ENCODE results near the gene TEX30.

Gene TEX30

DNA sequence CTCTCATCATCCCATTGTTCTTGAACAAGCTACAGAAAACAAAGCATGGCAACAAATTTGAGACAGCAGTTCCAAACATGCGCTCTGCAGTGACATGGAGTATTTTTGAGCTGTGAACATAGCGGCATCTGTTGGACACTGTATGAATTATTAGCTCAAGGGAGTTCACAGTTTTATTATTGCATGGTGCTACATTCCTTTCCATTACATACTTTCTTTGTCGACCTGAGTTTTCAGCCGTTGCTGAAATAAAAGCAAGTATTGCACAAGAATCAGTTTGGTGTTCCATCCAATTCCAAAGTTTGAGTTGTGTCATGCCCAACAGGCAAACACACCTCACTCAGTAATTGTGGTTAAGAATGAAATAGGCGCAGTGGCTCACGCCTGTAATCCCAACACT lies 48.7 kb downstream of the TEX30 start:
- TF ChIP-seq SPI1 (IDR thresholded peaks at IDR 0.05; ENCODE audit: borderline replicate concordance, low read depth) = no peak
- TF ChIP-seq, protein P1, sequence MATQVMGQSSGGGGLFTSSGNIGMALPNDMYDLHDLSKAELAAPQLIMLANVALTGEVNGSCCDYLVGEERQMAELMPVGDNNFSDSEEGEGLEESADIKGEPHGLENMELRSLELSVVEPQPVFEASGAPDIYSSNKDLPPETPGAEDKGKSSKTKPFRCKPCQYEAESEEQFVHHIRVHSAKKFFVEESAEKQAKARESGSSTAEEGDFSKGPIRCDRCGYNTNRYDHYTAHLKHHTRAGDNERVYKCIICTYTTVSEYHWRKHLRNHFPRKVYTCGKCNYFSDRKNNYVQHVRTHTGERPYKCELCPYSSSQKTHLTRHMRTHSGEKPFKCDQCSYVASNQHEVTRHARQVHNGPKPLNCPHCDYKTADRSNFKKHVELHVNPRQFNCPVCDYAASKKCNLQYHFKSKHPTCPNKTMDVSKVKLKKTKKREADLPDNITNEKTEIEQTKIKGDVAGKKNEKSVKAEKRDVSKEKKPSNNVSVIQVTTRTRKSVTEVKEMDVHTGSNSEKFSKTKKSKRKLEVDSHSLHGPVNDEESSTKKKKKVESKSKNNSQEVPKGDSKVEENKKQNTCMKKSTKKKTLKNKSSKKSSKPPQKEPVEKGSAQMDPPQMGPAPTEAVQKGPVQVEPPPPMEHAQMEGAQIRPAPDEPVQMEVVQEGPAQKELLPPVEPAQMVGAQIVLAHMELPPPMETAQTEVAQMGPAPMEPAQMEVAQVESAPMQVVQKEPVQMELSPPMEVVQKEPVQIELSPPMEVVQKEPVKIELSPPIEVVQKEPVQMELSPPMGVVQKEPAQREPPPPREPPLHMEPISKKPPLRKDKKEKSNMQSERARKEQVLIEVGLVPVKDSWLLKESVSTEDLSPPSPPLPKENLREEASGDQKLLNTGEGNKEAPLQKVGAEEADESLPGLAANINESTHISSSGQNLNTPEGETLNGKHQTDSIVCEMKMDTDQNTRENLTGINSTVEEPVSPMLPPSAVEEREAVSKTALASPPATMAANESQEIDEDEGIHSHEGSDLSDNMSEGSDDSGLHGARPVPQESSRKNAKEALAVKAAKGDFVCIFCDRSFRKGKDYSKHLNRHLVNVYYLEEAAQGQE (IDR thresholded peaks at IDR 0.05; ENCODE audit: insufficient replicate concordance, low read depth) = no peak
- no peak for TF ChIP-seq POLR2AphosphoS5 (IDR thresholded peaks at IDR 0.05; ENCODE audit: low read depth)
- TF ChIP-seq, protein P2, sequence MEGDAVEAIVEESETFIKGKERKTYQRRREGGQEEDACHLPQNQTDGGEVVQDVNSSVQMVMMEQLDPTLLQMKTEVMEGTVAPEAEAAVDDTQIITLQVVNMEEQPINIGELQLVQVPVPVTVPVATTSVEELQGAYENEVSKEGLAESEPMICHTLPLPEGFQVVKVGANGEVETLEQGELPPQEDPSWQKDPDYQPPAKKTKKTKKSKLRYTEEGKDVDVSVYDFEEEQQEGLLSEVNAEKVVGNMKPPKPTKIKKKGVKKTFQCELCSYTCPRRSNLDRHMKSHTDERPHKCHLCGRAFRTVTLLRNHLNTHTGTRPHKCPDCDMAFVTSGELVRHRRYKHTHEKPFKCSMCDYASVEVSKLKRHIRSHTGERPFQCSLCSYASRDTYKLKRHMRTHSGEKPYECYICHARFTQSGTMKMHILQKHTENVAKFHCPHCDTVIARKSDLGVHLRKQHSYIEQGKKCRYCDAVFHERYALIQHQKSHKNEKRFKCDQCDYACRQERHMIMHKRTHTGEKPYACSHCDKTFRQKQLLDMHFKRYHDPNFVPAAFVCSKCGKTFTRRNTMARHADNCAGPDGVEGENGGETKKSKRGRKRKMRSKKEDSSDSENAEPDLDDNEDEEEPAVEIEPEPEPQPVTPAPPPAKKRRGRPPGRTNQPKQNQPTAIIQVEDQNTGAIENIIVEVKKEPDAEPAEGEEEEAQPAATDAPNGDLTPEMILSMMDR (IDR thresholded peaks at IDR 0.05; ENCODE audit: insufficient read depth, low read length) = peak; percentile 58
- no peak for TF ChIP-seq GABPA (IDR thresholded peaks at IDR 0.05; ENCODE audit: low read depth)
- Histone ChIP-seq H3K27ac (replicated peaks) (no peak overlapping the region), H3K4me3 (replicated peaks; ENCODE audit: insufficient read depth, low read length) (no peak overlapping the region), H3K27me3 (ENCODE audit: insufficient read depth, poor library complexity, severe bottlenecking) (peaks cover 4% of the 10 kb centered on the region)
- DNase-seq (ENCODE audit: low read depth in 1 of 2, low spot score in 1 of 2) = peak in 1 of 2 experiments; percentile 47

DNA sequence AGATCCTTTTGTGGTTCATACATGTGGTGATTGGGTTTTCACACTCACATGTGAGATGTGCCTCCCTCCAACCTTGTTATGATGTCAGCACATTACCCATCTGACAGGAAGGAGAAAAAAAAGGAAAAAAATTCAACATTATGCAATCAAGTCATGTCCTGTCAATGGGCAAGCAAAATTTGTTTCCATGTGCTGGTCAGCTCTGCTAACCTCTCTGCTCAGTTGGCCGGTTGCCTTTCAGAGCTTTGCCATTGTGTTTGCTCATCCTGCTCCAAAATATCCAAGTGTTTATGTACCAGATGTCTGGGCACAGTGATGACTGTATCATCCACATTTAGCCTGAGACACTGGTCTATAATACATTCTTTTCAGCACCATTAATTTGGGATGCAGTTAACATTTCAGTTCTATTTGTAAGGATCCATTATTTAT lies 51.8 kb downstream of the TEX30 start:
- H3K27me3 ChIP-seq (ENCODE audit: insufficient read depth, poor library complexity, severe bottlenecking) = peaks cover 4% of the 10 kb centered on the region
- TF ChIP-seq, protein P1 (IDR thresholded peaks at IDR 0.05; ENCODE audit: insufficient replicate concordance, low read depth) = no peak
- no peak for TF ChIP-seq POLR2AphosphoS5 (IDR thresholded peaks at IDR 0.05; ENCODE audit: low read depth)
- TF ChIP-seq, protein P2 (IDR thresholded peaks at IDR 0.05; ENCODE audit: insufficient read depth, low read length) = no peak
- TF ChIP-seq GABPA (IDR thresholded peaks at IDR 0.05; ENCODE audit: low read depth) = no peak
- no peak for DNase-seq (ENCODE audit: low read depth in 1 of 2, low spot score in 1 of 2)
- no peak overlapping the region for H3K4me3 ChIP-seq (replicated peaks; ENCODE audit: insufficient read depth, low read length)
- H3K27ac ChIP-seq (replicated peaks) = no peak overlapping the region

DNA sequence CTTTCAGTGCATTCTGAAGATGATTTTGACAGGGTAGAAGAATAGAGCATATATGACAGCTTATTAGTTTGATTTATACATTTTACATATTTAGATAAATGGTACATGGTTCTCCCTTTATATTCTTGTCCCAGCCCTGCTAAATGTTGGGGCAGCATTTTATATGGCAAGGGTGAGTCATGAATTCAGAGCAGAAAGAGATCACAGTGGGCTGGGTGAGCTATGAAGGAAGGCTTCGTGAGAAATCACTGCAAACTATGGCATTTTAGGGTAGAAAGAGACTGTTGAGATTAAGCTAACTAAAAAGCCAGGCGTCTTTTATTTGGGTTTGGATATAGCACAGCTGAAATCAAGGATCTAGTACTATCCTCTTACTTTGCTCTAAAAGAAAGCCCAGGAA lies 54.8 kb downstream of the TEX30 start:
- TF ChIP-seq GABPA (IDR thresholded peaks at IDR 0.05; ENCODE audit: low read depth) = no peak
- TF ChIP-seq POLR2AphosphoS5 (IDR thresholded peaks at IDR 0.05; ENCODE audit: low read depth) = no peak
- no peak for TF ChIP-seq SPI1 (IDR thresholded peaks at IDR 0.05; ENCODE audit: borderline replicate concordance, low read depth)
- TF ChIP-seq, protein P2 (IDR thresholded peaks at IDR 0.05; ENCODE audit: insufficient read depth, low read length) = no peak
- no peak overlapping the region for H3K4me3 ChIP-seq (replicated peaks; ENCODE audit: insufficient read depth, low read length)
- no peak for DNase-seq (ENCODE audit: low read depth in 1 of 2, low spot score in 1 of 2)
- H3K27ac ChIP-seq (replicated peaks) = no peak overlapping the region
- H3K27me3 ChIP-seq (ENCODE audit: insufficient read depth, poor library complexity, severe bottlenecking) = peaks cover 4% of the 10 kb centered on the region
